ENCODE results near the gene CAPN6. TPM values are rescaled to one million over a fixed set of nuclear protein-coding genes. Genes with fewer than 3 reads are reported as not detected.
A peak's percentile ranks its signal among the peaks of the same experiment; 100 is the strongest.

The CAPN6 gene
- total and polyA plus RNA-seq, 4 donors = 0.13 to 0.33 (median 0.25) TPM

- H3K27me3 ChIP-seq (ENCODE audit: control insufficient read depth in 4 of 4, insufficient read depth in 4 of 4, low read length in 3 of 4) = no peaks in the 10 kb centered on the region
- TF ChIP-seq ATF3 (IDR thresholded peaks at IDR 0.05) = no peak
- TF ChIP-seq HNF4G (IDR thresholded peaks at IDR 0.05) = no peak
- no peak for TF ChIP-seq CTCF (IDR thresholded peaks at IDR 0.05; ENCODE audit: low read depth, low read length, missing input control)
- no peak for TF ChIP-seq RAD21 (IDR thresholded peaks at IDR 0.05)
- H3K27ac ChIP-seq (ENCODE audit: low read depth in 1 of 2, low read length in 2 of 2) = no peak overlapping the region
- DNase-seq (ENCODE audit: low spot score) = no peak
- H3K4me1 ChIP-seq (ENCODE audit: control insufficient read depth in 4 of 4, insufficient read depth in 4 of 4, low read length in 3 of 4) = no peaks in the 10 kb centered on the region
- H3K9ac ChIP-seq (ENCODE audit: low read depth in 1 of 2, low read length in 2 of 2) = no peak overlapping the region
- WGBS = 71% methylated on average over 2 of the region's 2 CpGs
- H3K9me3 ChIP-seq (ENCODE audit: control insufficient read depth in 4 of 4, low read length in 3 of 4) = no peaks in the 10 kb centered on the region
- H3K36me3 ChIP-seq (ENCODE audit: control insufficient read depth in 4 of 4, insufficient read depth in 3 of 4, low read depth in 1 of 4, low read length in 3 of 4) = no peaks in the 10 kb centered on the region
- no peak overlapping the region for H3K4me3 ChIP-seq (ENCODE audit: low read depth in 1 of 3, low read length in 3 of 3)
Observed at GRCh38 chrX:111302284-111302683, 32.0 kb upstream of the CAPN6 start.

- H3K9ac ChIP-seq (ENCODE audit: low read depth in 1 of 2, low read length in 2 of 2) = no peak overlapping the region
- peaks cover 0 to 5% (median 0%) of the 10 kb centered on the region in 4 donors for H3K4me1 ChIP-seq (ENCODE audit: control insufficient read depth in 4 of 4, insufficient read depth in 4 of 4, low read length in 3 of 4)
- no peaks in the 10 kb centered on the region for H3K9me3 ChIP-seq (ENCODE audit: control insufficient read depth in 4 of 4, low read length in 3 of 4)
- no peak for DNase-seq (ENCODE audit: low spot score)
- TF ChIP-seq HNF4G (IDR thresholded peaks at IDR 0.05) (no peak), RAD21 (IDR thresholded peaks at IDR 0.05) (no peak), NR2F2 (IDR thresholded peaks at IDR 0.05) (no peak), JUND (IDR thresholded peaks at IDR 0.05) (no peak), HNF4A (conservative IDR thresholded peaks at IDR 0.05) (no peak)
- H3K36me3 ChIP-seq (ENCODE audit: control insufficient read depth in 4 of 4, insufficient read depth in 3 of 4, low read depth in 1 of 4, low read length in 3 of 4) = no peaks in the 10 kb centered on the region
- no peak overlapping the region for H3K27ac ChIP-seq (ENCODE audit: low read depth in 1 of 2, low read length in 2 of 2)
- 93% methylated on average over 3 of the region's 3 CpGs for WGBS
- no peaks in the 10 kb centered on the region for H3K27me3 ChIP-seq (ENCODE audit: control insufficient read depth in 4 of 4, insufficient read depth in 4 of 4, low read length in 3 of 4)
- H3K4me3 ChIP-seq (ENCODE audit: low read depth in 1 of 3, low read length in 3 of 3) = no peak overlapping the region
Observed at GRCh38 chrX:111288841-111289240, 18.6 kb upstream of the CAPN6 start.

- Histone ChIP-seq H3K36me3 (ENCODE audit: control insufficient read depth in 4 of 4, insufficient read depth in 3 of 4, low read depth in 1 of 4, low read length in 3 of 4) (no peaks in the 10 kb centered on the region), H3K9ac (ENCODE audit: low read depth in 1 of 2, low read length in 2 of 2) (no peak overlapping the region), H3K9me3 (ENCODE audit: control insufficient read depth in 4 of 4, low read length in 3 of 4) (no peaks in the 10 kb centered on the region), H3K27ac (ENCODE audit: low read depth in 1 of 2, low read length in 2 of 2) (no peak overlapping the region), H3K4me1 (ENCODE audit: control insufficient read depth in 4 of 4, insufficient read depth in 4 of 4, low read length in 3 of 4) (peaks cover 0 to 5% (median 0%) of the 10 kb centered on the region in 4 donors), H3K27me3 (ENCODE audit: control insufficient read depth in 4 of 4, insufficient read depth in 4 of 4, low read length in 3 of 4) (no peaks in the 10 kb centered on the region), H3K4me3 (ENCODE audit: low read depth in 1 of 3, low read length in 3 of 3) (no peak overlapping the region)
- WGBS = 31% methylated on average over 8 of the region's 8 CpGs
- no peak for DNase-seq (ENCODE audit: low spot score)
- TF ChIP-seq GABPA (IDR thresholded peaks at IDR 0.05 in 1 of 2, conservative IDR thresholded peaks at IDR 0.05 in 1 of 2) (peak in 1 of 2 donors; percentile 19), MAX (IDR thresholded peaks at IDR 0.05) (peak; percentile 29), NR2F2 (IDR thresholded peaks at IDR 0.05) (no peak), FOXA1 (IDR thresholded peaks at IDR 0.05) (peak; percentile 77), EGR1 (IDR thresholded peaks at IDR 0.05; ENCODE audit: low read depth in 2 of 2) (peak in 1 of 2 donors; percentile 53), TAF1 (conservative IDR thresholded peaks at IDR 0.05) (no peak), RXRA (IDR thresholded peaks at IDR 0.05) (peak in 1 of 2 donors; percentile 53), RAD21 (IDR thresholded peaks at IDR 0.05) (no peak), HNF4G (IDR thresholded peaks at IDR 0.05) (no peak), JUND (IDR thresholded peaks at IDR 0.05) (no peak), HNF4A (conservative IDR thresholded peaks at IDR 0.05) (peak; percentile 45 to 69), YY1 (IDR thresholded peaks at IDR 0.05) (peak; percentile 37), ATF3 (IDR thresholded peaks at IDR 0.05) (no peak), REST (IDR thresholded peaks at IDR 0.05) (peak; percentile 40), ZBTB33 (IDR thresholded peaks at IDR 0.05) (peak; percentile 28), SP1 (IDR thresholded peaks at IDR 0.05) (peak; percentile 56)
Observed at GRCh38 chrX:111284631-111285293, 14.5 kb upstream of the CAPN6 start.

All from liver (tissue), 9 donors.